ENCODE measurements around the gene TMEM222. TPM values are rescaled to one million over a fixed set of nuclear protein-coding genes. Genes with fewer than 3 reads are reported as not detected.

Gene TMEM222
- polyA plus RNA-seq, 1 donor from 2014 or later, result 80.6 TPM

DNA sequence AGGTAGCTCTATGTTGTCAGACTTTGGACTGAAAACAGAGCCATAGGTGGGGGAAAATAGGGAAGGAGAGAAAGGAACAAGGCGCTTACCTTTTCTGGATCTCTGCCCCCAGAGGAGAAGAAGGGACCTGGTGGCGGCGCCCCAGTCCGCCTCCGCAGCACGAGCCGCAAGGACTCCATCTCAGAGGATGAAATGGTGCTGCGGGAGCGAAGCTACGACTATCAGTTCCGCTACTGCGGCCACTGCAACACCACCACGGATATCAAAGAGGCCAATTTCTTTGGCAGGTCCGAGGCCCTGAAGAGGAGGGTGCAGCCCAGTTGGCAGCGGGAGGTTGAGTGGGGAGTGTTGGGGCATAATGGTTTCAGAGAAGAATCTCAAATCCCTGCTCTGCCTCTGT, 18.5 kb upstream of the TMEM222 start:
- H2AFZ ChIP-seq (ENCODE audit: low read depth, low read length), result no peak overlapping the region
- H3K27me3 ChIP-seq (ENCODE audit: insufficient read depth, low read depth, low read length), result no peaks in the 10 kb centered on the region
- TF ChIP-seq CTCF (IDR thresholded peaks at IDR 0.05; ENCODE audit: poor library complexity, severe bottlenecking) (no peak), EZH2 (IDR thresholded peaks at IDR 0.05; ENCODE audit: borderline replicate concordance, insufficient read depth, low read length, poor library complexity, severe bottlenecking) (no peak)
- no peaks in the 10 kb centered on the region for H3K79me2 ChIP-seq (replicated peaks; ENCODE audit: insufficient read depth, low read length)
- H3F3A ChIP-seq (ENCODE audit: insufficient read depth, low read length, poor library complexity, severe bottlenecking), result no peaks in the 10 kb centered on the region
- no peak overlapping the region for H3K4me3 ChIP-seq (ENCODE audit: low read length)
- H3K4me2 ChIP-seq (ENCODE audit: low read length), result no peak overlapping the region
- H3K9me2 ChIP-seq (ENCODE audit: insufficient read depth, low read length), result no peaks in the 10 kb centered on the region
- H3K9ac ChIP-seq (ENCODE audit: low read length), result no peak overlapping the region
- no peaks in the 10 kb centered on the region for H3K36me3 ChIP-seq (ENCODE audit: insufficient read depth, low read length)
- no peaks in the 10 kb centered on the region for H3K9me3 ChIP-seq (ENCODE audit: low read length)
- no peak overlapping the region for H3K27ac ChIP-seq (ENCODE audit: low read length)
- H4K20me1 ChIP-seq (ENCODE audit: insufficient read depth), result no peaks in the 10 kb centered on the region

GRCh38 chr1:27306071-27306470, 15.9 kb upstream of the TMEM222 start:
- TF ChIP-seq EP300 (conservative IDR thresholded peaks at IDR 0.05; ENCODE audit: poor library complexity, severe bottlenecking) (no peak), SMC3 (conservative IDR thresholded peaks at IDR 0.05; ENCODE audit: poor library complexity) (no peak), TAF1 (IDR thresholded peaks at IDR 0.05; ENCODE audit: low read depth) (no peak), POLR2AphosphoS5 (IDR thresholded peaks at IDR 0.05) (no peak), MXI1 (conservative IDR thresholded peaks at IDR 0.05; ENCODE audit: poor library complexity, severe bottlenecking) (no peak), RAD21 (conservative IDR thresholded peaks at IDR 0.05) (no peak), CTCF (IDR thresholded peaks at IDR 0.05; ENCODE audit: poor library complexity, severe bottlenecking) (no peak), EZH2 (IDR thresholded peaks at IDR 0.05; ENCODE audit: borderline replicate concordance, insufficient read depth, low read length, poor library complexity, severe bottlenecking) (no peak)
- TF ChIP-seq, protein P1, sequence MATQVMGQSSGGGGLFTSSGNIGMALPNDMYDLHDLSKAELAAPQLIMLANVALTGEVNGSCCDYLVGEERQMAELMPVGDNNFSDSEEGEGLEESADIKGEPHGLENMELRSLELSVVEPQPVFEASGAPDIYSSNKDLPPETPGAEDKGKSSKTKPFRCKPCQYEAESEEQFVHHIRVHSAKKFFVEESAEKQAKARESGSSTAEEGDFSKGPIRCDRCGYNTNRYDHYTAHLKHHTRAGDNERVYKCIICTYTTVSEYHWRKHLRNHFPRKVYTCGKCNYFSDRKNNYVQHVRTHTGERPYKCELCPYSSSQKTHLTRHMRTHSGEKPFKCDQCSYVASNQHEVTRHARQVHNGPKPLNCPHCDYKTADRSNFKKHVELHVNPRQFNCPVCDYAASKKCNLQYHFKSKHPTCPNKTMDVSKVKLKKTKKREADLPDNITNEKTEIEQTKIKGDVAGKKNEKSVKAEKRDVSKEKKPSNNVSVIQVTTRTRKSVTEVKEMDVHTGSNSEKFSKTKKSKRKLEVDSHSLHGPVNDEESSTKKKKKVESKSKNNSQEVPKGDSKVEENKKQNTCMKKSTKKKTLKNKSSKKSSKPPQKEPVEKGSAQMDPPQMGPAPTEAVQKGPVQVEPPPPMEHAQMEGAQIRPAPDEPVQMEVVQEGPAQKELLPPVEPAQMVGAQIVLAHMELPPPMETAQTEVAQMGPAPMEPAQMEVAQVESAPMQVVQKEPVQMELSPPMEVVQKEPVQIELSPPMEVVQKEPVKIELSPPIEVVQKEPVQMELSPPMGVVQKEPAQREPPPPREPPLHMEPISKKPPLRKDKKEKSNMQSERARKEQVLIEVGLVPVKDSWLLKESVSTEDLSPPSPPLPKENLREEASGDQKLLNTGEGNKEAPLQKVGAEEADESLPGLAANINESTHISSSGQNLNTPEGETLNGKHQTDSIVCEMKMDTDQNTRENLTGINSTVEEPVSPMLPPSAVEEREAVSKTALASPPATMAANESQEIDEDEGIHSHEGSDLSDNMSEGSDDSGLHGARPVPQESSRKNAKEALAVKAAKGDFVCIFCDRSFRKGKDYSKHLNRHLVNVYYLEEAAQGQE (IDR thresholded peaks at IDR 0.05; ENCODE audit: borderline replicate concordance), result no peak
- H3K9ac ChIP-seq (ENCODE audit: low read length), result no peak overlapping the region
- H3K27ac ChIP-seq (ENCODE audit: low read length), result no peak overlapping the region
- H3K27me3 ChIP-seq (ENCODE audit: insufficient read depth, low read depth, low read length), result no peaks in the 10 kb centered on the region
- H3K9me3 ChIP-seq (ENCODE audit: low read length), result no peaks in the 10 kb centered on the region
- no peaks in the 10 kb centered on the region for H3F3A ChIP-seq (ENCODE audit: insufficient read depth, low read length, poor library complexity, severe bottlenecking)
- H3K36me3 ChIP-seq (ENCODE audit: insufficient read depth, low read length), result no peaks in the 10 kb centered on the region
- no peaks in the 10 kb centered on the region for H3K79me2 ChIP-seq (replicated peaks; ENCODE audit: insufficient read depth, low read length)
- no peak overlapping the region for H3K4me3 ChIP-seq (ENCODE audit: low read length)
- no peaks in the 10 kb centered on the region for H4K20me1 ChIP-seq (ENCODE audit: insufficient read depth)
- no peak overlapping the region for H2AFZ ChIP-seq (ENCODE audit: low read depth, low read length)
- H3K9me2 ChIP-seq (ENCODE audit: insufficient read depth, low read length), result no peaks in the 10 kb centered on the region
- H3K4me2 ChIP-seq (ENCODE audit: low read length), result no peak overlapping the region
